SK-N-SH treated with all-trans-retinoic acid at 6 μM for 48 hours (cell line): ENCODE results near the gene AHSG.

ENCODE experiments used
- CSDC2 ChIP-seq: fragments of 250-450 bp; sonication (Bioruptor Pico); IDR thresholded peaks from 2 replicates; pipeline ENCODE4 v1.5.0; 2020; ENCODE audit warnings: mild to moderate bottlenecking, moderate library complexity
- ESRRG ChIP-seq: fragments of 250-450 bp; sonication (Bioruptor Pico); IDR thresholded peaks from 2 replicates; pipeline ENCODE4 v1.6.1; 2021; ENCODE audit warnings: mild to moderate bottlenecking
- RARB ChIP-seq: fragments of 250-450 bp; sonication (Bioruptor Pico); IDR thresholded peaks from 2 replicates; pipeline ENCODE4 v1.8.0; 2021; ENCODE audit warnings: mild to moderate bottlenecking, moderate library complexity
- SNAI2 ChIP-seq: fragments of 250-450 bp; sonication (Bioruptor Pico); IDR thresholded peaks from 2 replicates; pipeline ENCODE4 v1.5.0; 2020; ENCODE audit warnings: mild to moderate bottlenecking, moderate library complexity
- ZFP3 ChIP-seq: fragments of 250-450 bp; sonication (Bioruptor Pico); IDR thresholded peaks from 2 replicates; pipeline ENCODE4 v1.5.0; 2020; ENCODE audit warnings: mild to moderate bottlenecking, moderate library complexity
- ZFP30 ChIP-seq: fragments of 450-650 bp; formaldehyde crosslinking; IDR thresholded peaks from 2 replicates; pipeline ENCODE4 v1.5.0; 2022; ENCODE audit warnings: mild to moderate bottlenecking, moderate library complexity
- ZNF70 ChIP-seq: fragments of 450-650 bp; formaldehyde crosslinking; IDR thresholded peaks from 2 replicates; pipeline ENCODE4 v1.5.0; 2020; ENCODE audit warnings: mild to moderate bottlenecking, moderate library complexity
- ZNF8 ChIP-seq: fragments of 450-650 bp; formaldehyde crosslinking; IDR thresholded peaks from 2 replicates; pipeline ENCODE4 v1.5.0; 2020; ENCODE audit warnings: mild to moderate bottlenecking, moderate library complexity
- TF ChIP-seq, protein P1 (sequence below): fragments of 250-450 bp; sonication (Bioruptor Pico); IDR thresholded peaks from 2 replicates; pipeline ENCODE4 v1.5.0; 2020; ENCODE audit warnings: mild to moderate bottlenecking, moderate library complexity
- TF ChIP-seq, protein P2 (sequence below): fragments of 250-450 bp; sonication (Bioruptor Pico); IDR thresholded peaks from 2 replicates; pipeline ENCODE4 v1.5.1; 2020; ENCODE audit warnings: low read depth, mild to moderate bottlenecking, moderate library complexity

DNA sequence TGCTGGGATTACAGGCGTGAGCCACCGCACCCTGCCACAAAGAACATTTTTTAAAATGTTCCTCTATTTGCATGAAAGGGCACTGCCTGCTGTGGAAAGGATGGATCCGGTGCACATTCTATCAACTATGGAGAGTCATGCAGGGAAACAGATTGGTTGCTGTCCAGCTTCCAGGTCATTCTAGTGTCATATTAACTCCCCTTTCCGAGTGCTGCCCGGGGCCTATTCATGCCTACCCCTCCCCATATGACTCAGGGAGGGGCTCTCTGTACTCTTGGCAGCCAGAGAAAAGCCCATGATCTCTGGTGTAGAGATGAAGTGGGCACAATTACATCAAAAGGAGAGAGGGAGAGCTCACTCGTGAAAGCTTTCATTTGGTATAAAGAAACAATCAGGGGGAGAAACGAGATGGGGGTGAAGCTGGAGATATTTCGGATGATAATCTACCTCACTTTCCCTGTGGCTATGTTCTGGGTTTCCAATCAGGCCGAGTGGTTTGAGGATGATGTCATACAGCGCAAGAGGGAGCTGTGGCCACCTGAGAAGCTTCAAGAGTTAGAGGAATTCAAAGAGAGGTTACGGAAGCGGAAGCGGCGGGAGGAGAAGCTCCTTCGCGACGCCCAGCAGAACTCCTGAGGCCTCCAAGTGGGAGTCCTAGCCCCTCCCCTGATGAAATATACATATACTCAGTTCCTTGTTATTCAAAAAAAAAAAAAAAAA, 16.1 kb upstream of the AHSG start:
- TF ChIP-seq RARB (CRISPR knock-in tag), result no peak
- no peak for TF ChIP-seq SNAI2 (CRISPR knock-in tag)
- TF ChIP-seq, protein P1, sequence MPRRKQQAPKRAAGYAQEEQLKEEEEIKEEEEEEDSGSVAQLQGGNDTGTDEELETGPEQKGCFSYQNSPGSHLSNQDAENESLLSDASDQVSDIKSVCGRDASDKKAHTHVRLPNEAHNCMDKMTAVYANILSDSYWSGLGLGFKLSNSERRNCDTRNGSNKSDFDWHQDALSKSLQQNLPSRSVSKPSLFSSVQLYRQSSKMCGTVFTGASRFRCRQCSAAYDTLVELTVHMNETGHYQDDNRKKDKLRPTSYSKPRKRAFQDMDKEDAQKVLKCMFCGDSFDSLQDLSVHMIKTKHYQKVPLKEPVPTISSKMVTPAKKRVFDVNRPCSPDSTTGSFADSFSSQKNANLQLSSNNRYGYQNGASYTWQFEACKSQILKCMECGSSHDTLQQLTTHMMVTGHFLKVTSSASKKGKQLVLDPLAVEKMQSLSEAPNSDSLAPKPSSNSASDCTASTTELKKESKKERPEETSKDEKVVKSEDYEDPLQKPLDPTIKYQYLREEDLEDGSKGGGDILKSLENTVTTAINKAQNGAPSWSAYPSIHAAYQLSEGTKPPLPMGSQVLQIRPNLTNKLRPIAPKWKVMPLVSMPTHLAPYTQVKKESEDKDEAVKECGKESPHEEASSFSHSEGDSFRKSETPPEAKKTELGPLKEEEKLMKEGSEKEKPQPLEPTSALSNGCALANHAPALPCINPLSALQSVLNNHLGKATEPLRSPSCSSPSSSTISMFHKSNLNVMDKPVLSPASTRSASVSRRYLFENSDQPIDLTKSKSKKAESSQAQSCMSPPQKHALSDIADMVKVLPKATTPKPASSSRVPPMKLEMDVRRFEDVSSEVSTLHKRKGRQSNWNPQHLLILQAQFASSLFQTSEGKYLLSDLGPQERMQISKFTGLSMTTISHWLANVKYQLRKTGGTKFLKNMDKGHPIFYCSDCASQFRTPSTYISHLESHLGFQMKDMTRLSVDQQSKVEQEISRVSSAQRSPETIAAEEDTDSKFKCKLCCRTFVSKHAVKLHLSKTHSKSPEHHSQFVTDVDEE, result no peak
- TF ChIP-seq ZNF70, result no peak
- no peak for TF ChIP-seq ZNF8 (CRISPR knock-in tag)
- no peak for TF ChIP-seq ZFP3 (CRISPR knock-in tag)
- TF ChIP-seq ZFP30, result no peak
- no peak for TF ChIP-seq CSDC2 (CRISPR knock-in tag)
- TF ChIP-seq ESRRG, result no peak
- TF ChIP-seq, protein P2, sequence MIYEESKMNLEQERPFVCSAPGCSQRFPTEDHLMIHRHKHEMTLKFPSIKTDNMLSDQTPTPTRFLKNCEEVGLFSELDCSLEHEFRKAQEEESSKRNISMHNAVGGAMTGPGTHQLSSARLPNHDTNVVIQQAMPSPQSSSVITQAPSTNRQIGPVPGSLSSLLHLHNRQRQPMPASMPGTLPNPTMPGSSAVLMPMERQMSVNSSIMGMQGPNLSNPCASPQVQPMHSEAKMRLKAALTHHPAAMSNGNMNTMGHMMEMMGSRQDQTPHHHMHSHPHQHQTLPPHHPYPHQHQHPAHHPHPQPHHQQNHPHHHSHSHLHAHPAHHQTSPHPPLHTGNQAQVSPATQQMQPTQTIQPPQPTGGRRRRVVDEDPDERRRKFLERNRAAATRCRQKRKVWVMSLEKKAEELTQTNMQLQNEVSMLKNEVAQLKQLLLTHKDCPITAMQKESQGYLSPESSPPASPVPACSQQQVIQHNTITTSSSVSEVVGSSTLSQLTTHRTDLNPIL (CRISPR knock-in tag), result no peak
